Activated CD4-positive, alpha-beta T cell treated with anti-CD3 and anti-CD28 coated beads, Interleukin-2, amount 50 U/mL, for 16 hours (primary cell): ENCODE results near the gene KDM3B.
"Not testable (repeated sequence)": the region's sequence is repeated elsewhere in the genome, so short reads cannot be mapped to it uniquely, and the experiment has no call there.

Source experiments
- DNase-seq: peaks from one replicate; pipeline ENCODE4 v3.0.0-alpha.2; 2020

The KDM3B gene, protein sequence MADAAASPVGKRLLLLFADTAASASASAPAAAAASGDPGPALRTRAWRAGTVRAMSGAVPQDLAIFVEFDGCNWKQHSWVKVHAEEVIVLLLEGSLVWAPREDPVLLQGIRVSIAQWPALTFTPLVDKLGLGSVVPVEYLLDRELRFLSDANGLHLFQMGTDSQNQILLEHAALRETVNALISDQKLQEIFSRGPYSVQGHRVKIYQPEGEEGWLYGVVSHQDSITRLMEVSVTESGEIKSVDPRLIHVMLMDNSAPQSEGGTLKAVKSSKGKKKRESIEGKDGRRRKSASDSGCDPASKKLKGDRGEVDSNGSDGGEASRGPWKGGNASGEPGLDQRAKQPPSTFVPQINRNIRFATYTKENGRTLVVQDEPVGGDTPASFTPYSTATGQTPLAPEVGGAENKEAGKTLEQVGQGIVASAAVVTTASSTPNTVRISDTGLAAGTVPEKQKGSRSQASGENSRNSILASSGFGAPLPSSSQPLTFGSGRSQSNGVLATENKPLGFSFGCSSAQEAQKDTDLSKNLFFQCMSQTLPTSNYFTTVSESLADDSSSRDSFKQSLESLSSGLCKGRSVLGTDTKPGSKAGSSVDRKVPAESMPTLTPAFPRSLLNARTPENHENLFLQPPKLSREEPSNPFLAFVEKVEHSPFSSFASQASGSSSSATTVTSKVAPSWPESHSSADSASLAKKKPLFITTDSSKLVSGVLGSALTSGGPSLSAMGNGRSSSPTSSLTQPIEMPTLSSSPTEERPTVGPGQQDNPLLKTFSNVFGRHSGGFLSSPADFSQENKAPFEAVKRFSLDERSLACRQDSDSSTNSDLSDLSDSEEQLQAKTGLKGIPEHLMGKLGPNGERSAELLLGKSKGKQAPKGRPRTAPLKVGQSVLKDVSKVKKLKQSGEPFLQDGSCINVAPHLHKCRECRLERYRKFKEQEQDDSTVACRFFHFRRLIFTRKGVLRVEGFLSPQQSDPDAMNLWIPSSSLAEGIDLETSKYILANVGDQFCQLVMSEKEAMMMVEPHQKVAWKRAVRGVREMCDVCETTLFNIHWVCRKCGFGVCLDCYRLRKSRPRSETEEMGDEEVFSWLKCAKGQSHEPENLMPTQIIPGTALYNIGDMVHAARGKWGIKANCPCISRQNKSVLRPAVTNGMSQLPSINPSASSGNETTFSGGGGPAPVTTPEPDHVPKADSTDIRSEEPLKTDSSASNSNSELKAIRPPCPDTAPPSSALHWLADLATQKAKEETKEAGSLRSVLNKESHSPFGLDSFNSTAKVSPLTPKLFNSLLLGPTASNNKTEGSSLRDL (N-terminal part only)

DNA sequence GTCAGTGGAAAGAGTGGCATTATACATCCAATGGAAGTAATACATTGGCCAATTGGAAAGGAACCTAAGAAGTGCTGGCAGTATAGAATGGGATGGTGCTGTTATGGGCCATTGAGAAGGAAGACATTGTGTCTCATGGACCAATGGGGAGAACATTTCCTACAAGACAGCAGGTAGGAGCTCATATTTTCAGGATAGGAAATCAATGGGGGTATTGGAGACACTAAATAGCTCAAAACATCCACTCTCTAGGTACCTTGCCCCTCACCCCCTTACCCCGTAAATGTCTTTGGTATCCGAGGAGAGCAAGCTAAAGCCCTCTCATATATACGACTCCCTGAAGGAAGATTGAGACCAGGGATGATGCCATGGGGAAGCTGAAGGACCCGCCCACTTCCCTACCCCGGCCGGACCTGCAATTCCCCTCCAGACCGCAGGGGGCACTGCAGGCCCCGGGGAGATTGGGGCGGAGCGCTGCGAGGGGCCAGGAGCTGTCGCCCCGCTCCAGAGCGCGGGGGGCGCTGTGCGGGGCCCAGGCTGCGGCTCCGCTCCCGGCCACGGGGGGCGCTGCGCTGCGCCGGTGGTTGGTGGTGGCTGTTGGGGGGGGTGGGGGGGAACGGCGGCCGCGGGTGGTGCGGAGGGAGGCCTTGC, at the start of gene KDM3B:
KDM3B (plus strand) TSS at position 615 of the 651 bp plus-strand sequence. CDS start 111 bp downstream, outside the sequence.
- DNase-seq, result peak; percentile 93

DNA sequence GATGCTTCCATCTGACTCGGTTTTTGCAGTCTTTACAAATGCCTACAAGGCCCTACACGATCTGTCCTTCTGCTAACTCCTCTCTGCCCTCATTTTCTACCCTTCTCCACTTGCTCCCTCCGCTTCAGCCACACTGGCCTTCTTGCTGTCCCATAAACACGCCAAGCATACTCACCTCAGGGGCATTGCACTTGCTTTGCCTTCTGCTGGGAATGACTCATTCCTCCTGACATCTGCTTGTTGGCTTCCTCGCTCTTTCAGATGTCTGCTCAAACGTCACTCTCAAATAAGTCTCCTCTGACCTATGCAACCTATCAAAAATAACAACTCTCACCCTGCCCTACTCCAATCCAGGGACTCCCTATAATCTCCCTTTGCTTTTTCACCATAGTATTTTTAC, 49.1 kb upstream of the KDM3B start:
- no peak for DNase-seq

DNA sequence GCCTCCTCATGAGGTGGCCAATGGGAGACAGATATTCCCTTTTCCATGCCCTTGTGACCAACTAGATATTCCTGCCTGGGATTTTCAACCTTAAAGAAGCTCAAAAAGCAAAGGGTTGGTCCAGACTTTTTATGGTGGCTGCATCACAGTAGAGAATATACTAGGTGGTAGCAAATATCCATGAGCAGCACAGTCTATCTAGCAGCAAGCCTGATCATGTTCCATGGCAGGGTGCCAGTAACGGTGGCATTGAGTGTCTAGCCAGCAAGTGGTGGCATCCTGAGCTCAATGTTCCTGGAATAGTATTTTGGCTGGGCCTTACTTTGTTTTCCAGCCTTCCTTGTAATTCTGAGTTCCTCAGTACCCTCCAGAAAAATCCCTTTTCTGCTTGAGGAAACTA, 46.7 kb upstream of the KDM3B start:
- DNase-seq, result no peak

DNA sequence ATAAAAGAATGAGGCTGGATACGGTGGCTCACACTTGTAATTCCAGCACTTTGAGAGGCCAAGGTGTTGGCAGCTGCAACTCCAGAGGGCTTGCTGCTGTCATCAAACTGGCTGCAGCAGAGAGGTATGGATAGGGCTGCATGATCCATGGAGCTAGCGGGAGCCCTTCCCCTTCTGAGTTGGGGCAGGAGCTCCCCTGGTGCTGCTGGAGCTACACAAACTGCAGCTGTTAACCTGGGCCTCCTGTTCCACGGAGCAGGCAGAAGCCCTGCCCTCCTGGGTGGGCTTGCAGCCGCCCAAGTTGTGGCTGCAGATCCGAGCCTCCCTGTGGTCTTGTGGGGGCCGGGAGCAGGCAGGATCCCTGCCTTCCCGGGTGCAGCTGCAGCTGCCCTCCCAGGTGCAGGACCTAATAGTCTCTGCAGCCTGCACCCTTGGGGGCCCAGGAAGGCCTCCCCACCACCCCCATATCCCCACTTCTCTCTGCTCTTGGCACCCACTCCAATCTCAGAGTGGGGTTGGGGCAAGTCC, 36.7 kb upstream of the KDM3B start:
- DNase-seq, result no peak

DNA sequence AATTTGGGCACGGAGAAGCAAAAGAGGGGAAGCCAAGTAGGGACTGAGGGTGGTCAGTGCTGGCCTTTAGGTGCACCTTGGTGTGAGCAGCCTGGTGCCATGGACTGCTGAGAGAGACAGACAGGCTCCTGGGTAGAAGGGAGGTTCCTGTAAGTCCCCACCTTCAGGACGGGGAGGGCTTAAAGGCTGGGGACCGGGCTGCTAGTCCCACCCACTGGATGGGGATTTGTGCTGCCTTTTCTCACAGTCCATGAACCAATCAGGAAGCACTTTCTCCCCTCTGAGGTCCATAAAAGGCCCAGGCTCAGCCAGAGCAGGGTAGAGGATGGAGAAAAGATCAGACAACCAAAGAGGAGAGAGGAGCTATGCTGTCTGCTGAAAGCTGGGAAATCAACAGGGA, 36.1 kb upstream of the KDM3B start:
- DNase-seq, result no peak

DNA sequence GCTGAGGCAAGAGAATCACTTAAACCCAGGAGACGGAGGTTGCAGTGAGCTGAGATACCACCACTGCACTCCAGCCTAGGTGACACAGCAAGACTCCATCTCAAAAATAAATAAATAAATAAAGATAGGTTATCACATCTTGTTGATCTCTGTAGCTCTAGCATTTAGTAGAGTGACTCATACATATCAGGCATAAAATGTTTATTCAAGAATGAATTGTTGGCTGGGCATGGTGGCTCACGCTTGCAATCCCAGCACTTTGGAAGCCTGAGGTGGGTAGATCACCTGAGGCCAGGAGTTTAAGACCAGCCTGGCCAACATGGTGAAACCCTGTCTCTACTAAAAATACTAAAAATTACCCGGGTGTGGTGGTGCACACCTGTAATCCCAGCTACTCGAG, 34.3 kb upstream of the KDM3B start:
- DNase-seq, result not testable (repeated sequence)

DNA sequence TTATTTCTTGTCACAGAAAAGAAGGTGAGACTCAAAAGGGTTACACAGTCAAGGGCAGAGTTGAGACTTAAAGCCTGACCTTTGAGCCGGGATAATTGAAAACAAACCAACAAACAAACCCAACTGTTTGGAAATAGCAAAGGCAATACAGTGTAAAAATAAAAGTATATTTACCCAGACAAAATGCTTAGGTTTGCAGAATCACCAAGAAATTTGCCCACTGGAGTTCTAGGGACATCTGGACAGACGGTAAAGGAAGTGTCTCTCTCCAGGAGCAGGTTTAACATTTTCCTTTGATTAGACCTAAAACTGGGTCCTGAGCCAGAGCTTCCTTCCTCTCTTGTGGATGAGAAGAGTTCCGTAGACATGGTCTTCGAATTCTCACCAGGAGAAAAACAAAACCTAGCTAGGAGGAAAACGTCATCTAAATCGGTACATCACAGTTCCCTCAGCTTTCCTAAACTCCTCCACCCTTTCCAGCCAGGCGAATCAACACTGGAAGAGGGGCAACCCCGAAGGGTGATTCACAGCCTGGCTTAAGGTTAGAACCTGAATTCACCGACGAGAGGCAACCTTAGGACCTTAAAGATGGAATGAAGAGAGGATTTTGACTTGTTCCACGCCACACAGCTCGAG, 21.6 kb upstream of the KDM3B start:
- no peak for DNase-seq

DNA sequence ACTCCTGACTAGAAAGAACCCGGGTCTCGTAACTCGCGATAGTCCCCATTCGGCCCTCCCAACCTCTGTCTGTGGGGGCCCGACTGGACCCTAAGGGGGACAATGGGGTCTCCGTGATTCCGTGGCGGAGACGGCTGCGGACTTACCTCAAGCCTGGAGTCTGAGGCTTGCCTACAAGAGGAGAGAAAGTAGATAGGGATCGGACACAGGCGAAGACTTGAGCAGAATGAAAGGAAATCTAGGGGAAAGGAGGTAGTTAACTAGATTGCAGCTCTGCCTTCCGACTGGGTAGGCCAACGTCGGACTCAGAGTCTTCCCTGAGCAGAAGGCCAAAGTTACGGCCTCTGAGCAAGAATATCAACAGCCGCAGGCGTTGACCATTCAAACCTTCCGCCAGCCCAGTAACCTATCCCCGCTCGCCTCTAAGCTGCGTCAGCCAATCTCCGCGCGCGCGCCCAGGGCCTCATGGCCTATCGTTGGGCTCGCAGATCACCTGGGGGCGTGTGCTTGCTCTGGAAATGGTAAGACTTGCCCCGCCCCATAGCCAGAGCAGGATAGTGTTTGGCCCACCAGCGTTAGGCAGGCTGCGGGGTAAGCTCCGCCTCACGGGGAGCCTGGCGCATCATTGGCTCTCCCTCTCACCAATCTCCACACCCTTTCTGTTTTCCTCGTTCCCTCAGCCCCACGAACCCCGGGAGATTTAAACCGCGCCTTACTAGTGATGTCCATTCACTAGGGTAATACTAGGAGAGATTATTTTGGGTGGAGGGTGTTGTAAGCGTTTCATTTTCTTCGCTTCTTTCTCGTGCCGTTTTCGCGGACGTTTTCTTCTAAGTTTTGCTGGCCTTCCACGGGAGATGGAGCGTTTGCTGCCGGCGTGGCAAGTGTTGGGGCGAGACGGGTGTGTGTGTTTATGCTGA, 20.8 kb upstream of the KDM3B start, which contains the start of gene CDC25C:
CDC25C (minus strand) TSS at position 356 of the 920 bp plus-strand sequence. CDS start 624 bp downstream, outside the sequence.
- peak; percentile 98 for DNase-seq

DNA sequence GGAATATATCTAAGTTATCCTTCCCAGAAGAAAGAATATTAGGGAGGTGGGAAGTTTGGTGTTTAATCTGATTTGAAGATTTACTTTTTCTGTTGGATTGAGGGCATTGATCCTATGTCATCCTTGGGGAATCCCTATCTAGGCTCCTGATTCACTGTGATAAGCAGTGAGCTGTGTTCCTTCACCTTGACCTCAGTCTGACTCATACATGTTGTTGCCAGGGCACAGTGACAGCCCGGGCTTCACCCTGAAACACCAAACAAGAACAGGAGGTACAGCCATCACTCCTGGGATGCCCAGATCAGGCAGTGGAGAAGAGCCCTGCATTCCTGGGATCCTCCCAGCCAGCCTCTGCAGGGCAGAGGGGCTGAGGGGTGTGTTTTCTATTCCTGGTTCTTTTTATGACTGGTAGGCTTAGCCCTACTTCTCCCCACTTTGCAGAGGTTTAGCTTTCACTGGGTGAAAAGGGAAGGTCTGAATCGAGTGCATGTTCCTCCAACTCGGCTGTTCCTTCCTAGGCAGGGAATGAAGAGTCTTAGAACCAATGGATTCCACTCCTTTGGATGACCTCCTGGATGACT, 17.5 kb upstream of the KDM3B start:
- peak; percentile 10 for DNase-seq

DNA sequence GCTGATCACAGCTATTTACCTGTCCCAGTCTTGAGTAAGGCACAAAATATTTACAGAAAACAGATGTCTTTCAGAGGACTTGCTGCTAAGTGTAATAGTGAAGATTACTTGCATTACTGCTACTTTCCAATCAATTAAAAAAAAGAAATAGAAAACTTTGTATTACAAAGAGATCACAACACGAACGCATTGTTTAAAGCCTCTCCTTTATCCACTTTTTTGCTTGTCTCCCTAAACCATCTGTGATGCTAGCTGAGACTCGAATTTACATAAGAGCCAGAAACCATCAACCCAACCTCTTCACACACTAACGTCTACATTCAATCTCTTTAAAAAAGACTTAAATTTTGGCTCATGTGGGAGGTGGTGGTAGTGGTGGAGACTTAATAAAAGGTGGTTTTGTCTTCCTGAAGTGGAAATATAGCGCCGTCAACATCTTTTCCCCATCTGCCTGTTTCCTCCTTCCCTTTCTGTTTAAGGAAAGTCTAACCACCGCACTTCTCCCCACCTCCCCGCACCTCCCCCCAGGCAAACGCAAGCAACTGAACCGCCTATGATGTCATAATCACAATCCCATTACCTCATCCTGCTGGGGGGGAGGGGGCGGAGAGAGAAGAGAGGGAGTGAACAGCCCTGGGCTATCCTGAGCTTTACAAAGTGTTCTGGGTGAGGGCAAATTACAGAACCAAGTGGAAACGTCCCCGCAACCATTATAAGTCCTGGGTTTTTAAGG, 15.4 kb upstream of the KDM3B start:
- no peak for DNase-seq

DNA sequence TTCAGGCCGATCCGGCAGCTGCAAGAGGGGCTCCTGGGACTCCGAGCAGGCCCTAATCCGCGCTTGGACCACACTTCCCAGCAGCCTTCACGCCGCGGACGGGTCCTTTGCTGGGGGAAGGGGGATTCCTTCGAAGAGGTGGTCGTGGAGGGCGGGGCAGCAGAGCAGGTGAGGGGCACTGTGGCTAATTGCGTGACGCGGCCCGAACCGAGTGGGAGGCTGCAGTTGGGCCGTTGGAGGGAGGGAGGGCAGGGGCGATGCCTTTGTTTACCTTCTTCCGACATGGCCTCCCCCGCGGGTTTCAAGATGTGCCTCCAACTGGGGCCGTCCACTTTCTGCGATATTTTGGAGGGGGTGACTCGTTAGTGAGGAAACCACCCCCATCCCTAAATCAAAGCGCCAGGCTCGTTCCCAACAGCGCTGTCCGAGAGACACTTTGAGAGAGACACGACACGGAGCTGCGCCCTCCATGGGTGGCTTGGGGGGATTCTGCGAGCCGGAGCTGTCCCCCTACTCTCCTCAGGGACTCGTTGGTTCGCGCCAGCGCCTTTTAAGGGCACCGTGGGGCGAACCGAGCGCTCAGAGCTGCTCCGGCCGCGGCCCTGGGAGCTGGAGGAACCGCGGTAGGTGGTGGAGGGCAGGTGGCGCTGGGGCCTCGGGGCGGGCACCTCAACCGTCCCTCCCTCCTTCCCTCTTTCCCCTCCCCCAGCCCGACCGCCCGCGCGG, 14.6 kb upstream of the KDM3B start, which contains the start of gene FAM53C:
FAM53C (plus strand) TSS at position 582 of the 726 bp plus-strand sequence. CDS start 3,070 bp downstream, outside the sequence.
- peak; percentile 93 for DNase-seq

DNA sequence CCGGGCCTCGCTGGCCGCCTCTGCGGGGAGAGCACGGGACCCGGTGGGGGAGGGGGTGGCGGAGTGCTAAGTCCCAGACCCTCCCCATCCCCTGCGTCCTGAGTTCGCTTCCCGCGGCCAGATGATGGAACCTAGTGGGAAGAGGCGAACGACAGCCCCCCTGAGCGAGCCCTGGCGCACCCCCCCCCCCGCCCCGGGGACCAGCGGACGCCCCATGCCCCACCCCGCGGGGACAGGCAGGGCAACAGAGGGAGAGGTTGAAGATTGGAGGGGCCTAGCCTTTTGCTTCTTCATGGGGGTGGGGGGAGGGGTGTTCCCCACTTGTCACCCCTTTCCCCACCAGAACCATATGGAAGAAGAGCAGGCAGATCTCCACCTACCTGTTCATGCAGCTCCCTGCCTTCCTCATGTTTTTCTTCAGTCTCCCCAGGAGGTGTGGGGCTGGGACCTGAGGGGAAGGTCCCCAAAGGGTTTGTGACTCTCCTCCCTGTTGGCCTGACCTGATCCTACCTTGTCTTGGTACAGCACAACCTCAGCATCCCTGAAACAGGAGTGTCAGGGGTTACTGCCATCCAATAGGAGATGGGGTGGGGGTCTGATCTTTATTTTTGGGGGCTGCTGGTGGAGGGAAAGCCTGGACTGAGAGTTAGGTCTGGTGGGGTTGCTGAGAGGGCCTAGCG, 13.9 kb upstream of the KDM3B start:
- peak; percentile 4 for DNase-seq

DNA sequence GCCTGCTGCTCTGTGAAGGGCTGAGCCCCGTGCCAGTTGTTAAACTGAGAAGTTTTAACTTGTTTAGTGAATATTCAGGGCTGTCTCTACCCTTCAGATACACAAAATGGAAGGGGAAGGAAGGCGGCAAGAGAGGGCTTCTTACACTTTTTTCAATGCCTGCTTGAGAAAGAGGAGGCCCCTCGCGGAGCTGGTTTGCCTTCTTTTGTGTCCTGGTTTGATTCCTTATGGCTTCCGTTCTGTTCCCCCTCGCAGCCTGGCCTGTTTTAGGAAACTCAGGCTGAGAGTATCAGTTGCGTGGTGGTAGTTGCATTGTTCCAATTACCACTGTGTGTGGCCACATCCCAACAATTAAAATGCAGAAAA, 13.4 kb upstream of the KDM3B start:
- peak; percentile 6 for DNase-seq

DNA sequence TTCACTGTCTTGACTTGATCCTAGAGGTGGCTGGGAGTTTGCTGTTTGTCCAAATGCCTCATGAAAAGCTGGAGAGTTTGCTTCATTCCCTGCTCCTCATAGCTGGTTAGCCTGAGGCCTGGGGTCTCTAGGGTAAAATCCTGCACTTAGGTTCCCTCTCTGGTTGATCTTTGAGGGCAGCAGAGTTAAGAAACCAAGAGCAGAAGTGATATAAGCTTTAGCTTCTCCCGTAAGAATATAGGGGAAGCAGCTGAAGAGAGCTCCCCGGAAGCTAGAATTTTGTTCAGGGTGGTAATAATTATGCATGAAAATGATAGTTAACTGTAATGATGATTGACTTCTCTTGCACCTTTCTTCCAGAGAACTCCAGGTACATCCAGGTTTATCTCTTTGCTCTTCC, 13.0 kb upstream of the KDM3B start:
- DNase-seq, result no peak

DNA sequence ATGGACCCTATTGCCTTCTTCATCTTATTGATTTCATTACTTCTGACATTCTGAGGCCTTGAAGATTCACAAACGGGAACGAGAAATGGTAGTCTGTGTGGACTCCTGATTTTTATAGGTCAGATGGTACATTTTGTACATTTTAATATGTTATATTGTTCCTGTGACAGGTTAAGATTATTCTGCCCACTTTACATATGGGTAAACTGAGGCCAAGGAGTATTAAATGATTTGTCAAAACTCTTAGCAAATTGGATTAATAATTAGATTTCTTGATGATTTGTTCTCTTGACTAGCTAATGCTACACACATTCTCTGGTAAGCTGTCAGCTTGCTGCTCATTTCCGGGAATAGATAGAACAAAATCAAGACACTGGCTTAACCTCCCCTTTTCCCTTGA, 12.5 kb upstream of the KDM3B start:
- no peak for DNase-seq

DNA sequence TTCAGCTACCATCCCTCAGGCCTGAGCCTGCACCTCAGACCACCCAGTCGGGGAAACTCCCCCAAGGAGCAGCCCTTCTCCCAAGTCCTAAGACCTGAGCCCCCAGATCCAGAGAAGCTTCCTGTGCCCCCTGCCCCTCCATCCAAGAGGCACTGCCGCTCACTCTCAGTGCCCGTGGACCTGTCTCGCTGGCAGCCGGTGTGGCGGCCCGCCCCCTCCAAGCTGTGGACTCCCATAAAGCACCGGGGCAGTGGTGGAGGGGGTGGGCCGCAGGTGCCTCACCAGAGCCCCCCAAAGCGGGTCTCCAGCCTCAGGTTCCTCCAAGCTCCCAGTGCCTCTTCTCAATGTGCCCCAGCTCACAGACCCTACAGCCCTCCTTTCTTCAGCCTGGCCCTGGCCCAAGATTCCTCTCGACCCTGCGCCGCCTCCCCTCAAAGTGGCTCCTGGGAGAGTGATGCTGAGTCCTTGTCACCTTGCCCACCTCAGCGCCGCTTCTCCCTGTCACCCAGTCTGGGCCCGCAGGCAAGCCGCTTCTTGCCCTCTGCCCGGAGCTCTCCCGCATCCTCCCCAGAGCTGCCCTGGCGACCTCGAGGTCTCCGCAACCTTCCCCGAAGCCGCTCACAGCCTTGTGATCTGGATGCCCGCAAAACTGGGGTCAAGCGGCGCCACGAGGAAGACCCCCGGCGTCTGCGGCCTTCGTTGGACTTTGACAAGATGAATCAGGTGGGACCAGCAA, 7.4 kb upstream of the KDM3B start:
- DNase-seq, result no peak

DNA sequence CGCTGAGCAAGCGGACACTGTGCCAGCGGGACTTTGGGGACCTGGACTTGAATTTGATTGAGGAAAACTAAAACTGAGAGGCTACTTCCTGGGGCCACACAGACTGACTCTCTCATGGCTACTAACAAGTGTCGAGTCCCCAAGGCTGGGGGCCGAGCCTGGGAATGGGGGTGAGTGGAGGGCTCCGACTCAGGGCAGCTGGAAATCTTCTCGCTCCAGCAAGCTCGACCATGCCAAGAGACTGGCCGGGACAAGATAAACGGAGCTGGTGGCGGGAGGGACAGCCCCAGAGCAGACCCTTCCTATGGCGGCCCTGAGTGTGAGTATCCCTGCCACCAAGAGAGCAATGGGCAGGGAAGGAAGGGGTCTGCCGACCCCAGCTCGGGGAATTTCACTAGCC, 5.6 kb upstream of the KDM3B start:
- DNase-seq, result no peak
